Right atrium auricular region (tissue), 2 donors: Measurements from ENCODE around the gene PIK3CG. TPM values are rescaled to one million over a fixed set of nuclear protein-coding genes. Genes with fewer than 3 reads are reported as not detected.
"Not testable (repeated sequence)": the region's sequence is repeated elsewhere in the genome, so short reads cannot be mapped to it uniquely, and the experiment has no call there.

Experiments used
- DNase-seq: peaks from one replicate; pipeline ENCODE4 v3.0.0-alpha.2; 2019; ENCODE audit warnings: low spot score
- H3K27ac ChIP-seq, 2 donors: fragments of 200-600 bp; sonication (generic); 1 replicate in 1 of 2; 2 replicates in 1 of 2; pipeline ENCODE4 v1.5.1; 2016 to 2019
- H3K27me3 ChIP-seq, 2 donors: fragments of 200-600 bp; sonication (generic); one replicate each; pipeline versions ENCODE4 v1.5.1 to v1.6.0; 2017 to 2019
- H3K36me3 ChIP-seq: fragments of 200-600 bp; sonication (generic); one replicate; pipeline ENCODE4 v1.5.1; 2016
- H3K4me1 ChIP-seq, 2 donors: fragments of 200-600 bp; sonication (generic); one replicate each; pipeline versions ENCODE4 v1.5.1 to v1.6.0; 2017 to 2019
- H3K4me3 ChIP-seq, 2 donors: fragments of 200-600 bp; sonication (generic); 1 replicate in 1 of 2; 2 replicates in 1 of 2; pipeline ENCODE4 v1.5.1; 2017 to 2019; ENCODE audit warnings: mild to moderate bottlenecking in 1 of 2, moderate library complexity in 1 of 2
- H3K9me3 ChIP-seq, 2 donors: fragments of 200-600 bp; sonication (generic); one replicate each; pipeline ENCODE4 v1.5.1; 2019
- total RNA-seq, 2 donors: library from RNA; depleted of rRNA; stranded (reverse); fragments of >200 nt; gene quantifications; one replicate each; pipeline ENCODE4 v1.1.0, GENCODE V29; 2016
- TF ChIP-seq, protein P1 (sequence below), 2 donors: fragments of 200-600 bp; sonication (generic); IDR thresholded peaks; one replicate each; pipeline ENCODE4 v1.5.1; 2019; ENCODE audit warnings: antibody characterized with exemption in 2 of 2

The PIK3CG gene
- total RNA-seq, 2 donors from 2014 or later, result 0.82 to 3.0 TPM

DNA sequence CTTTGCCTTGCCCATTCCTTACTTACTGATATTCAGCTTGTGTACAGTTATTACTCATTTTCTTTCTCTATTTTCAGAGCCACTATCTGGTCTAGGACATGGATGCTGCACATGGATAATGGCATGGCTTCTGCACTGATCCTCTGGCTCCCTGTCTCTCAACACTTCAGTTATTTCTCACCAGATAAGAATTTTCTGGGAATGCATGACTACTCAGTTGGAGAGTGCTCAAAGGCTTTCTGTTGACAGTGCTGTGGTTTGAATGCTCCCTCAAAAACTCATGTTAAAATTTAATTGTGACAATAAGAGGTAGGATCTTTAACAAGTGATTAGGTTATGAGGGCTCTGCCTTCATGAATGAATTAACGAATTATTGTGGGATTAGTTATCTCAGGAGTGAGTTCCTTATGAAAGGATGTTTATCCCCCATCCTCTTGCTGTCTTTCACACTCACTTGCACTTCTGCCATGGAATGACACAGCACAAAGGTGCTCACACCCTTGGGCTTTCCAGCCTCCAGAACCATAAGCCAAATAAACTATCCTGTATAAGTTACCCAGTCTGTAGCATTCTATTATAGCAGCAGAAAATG, 16.1 kb upstream of the PIK3CG start:
- Histone ChIP-seq H3K27ac (no peak overlapping the region), H3K4me1 (no peaks in the 10 kb centered on the region), H3K36me3 (no peaks in the 10 kb centered on the region), H3K4me3 (no peak overlapping the region), H3K27me3 (no peaks in the 10 kb centered on the region), H3K9me3 (no peaks in the 10 kb centered on the region)
- TF ChIP-seq, protein P1, sequence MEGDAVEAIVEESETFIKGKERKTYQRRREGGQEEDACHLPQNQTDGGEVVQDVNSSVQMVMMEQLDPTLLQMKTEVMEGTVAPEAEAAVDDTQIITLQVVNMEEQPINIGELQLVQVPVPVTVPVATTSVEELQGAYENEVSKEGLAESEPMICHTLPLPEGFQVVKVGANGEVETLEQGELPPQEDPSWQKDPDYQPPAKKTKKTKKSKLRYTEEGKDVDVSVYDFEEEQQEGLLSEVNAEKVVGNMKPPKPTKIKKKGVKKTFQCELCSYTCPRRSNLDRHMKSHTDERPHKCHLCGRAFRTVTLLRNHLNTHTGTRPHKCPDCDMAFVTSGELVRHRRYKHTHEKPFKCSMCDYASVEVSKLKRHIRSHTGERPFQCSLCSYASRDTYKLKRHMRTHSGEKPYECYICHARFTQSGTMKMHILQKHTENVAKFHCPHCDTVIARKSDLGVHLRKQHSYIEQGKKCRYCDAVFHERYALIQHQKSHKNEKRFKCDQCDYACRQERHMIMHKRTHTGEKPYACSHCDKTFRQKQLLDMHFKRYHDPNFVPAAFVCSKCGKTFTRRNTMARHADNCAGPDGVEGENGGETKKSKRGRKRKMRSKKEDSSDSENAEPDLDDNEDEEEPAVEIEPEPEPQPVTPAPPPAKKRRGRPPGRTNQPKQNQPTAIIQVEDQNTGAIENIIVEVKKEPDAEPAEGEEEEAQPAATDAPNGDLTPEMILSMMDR (IDR thresholded peaks at IDR 0.05), result no peak
- no peak for DNase-seq

DNA sequence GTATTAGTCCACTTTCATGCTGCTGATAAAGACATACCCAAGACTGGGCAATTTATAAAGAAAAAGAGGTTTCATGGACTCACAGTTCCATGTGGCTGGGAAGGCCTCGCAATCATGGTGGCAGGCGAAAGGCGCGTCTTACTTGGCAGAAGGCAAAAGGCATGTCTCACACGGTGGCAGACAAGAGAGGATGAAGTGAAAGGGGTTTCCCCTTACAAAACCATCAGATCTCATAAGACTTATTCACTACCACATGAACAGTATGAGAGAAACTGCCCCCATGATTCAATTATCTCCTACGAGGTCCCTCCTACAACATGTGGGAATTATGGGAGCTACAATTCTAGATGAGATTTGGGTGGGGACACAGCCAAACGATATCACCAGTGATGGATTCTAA, 13.4 kb upstream of the PIK3CG start:
- not testable (repeated sequence) for H3K27ac ChIP-seq, H3K9me3 ChIP-seq, H3K4me1 ChIP-seq, H3K27me3 ChIP-seq, DNase-seq, H3K4me3 ChIP-seq, H3K36me3 ChIP-seq

DNA sequence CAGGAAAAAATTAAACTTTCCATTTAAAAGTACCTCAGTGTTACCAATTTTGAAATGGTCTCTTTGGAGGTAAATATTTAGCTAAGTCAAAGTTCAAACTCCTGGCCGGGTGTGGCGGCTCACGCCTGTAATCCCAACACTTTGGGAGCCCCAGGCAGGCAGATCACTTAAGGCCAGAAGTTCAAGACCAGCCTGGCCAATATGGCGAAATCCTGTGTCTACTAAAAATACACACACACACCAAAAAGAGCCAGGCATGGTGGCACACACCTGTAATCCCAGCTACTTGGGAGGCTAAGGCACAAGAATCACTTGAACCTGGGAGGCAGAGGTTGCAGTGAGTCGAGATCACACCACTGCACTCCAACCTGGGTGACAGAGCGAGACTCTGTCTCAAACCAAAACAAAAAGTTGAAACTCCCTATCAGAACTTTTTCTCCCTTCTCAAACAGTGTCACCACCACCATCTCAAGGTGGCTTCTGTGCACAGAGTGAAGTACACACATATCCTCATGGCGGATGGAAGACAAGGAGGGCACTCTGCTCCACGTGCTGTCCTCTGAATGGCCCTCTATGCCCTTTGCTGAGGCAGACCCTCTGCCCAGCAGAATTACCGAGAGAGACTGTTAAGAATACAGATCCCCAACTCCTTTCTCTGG, 11.7 kb upstream of the PIK3CG start:
- no peak overlapping the region for H3K27ac ChIP-seq
- TF ChIP-seq, protein P1 (IDR thresholded peaks at IDR 0.05), result no peak

DNA sequence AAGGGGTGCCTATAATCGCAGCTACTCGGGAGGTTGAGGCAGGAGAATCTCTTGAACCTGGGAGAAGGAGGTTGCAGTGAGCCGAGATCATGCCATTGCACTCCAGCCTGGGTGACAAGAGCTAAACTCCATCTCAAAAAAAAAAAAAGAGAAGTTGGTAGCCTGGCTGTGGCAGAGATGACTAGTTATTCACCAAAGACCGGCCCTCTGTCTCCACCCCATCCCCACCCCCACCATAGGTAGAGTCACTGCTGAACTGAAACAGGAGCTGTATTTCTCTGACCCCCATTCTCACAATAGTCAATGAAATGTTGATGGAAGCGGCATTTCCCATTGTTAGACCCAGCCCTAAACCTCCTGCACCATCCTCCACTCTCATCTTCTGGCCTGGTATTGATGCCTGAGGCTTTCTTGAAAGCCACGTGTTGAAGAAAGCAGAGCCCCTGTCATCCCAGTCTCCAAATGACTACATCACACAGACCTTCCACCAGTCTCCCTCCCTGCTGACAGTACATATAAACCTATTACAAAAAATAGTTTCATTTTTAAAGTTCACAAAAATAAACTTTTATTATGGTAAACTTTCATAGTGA, 9.4 kb upstream of the PIK3CG start:
- H3K36me3 ChIP-seq, result no peaks in the 10 kb centered on the region
- H3K4me1 ChIP-seq, result peaks cover 0 to 10% of the 10 kb centered on the region in 2 donors
- TF ChIP-seq, protein P1 (IDR thresholded peaks at IDR 0.05), result no peak
- H3K27ac ChIP-seq, result no peak overlapping the region
- DNase-seq, result no peak
- peaks cover 0 to 6% of the 10 kb centered on the region in 2 donors for H3K9me3 ChIP-seq
- H3K27me3 ChIP-seq, result no peaks in the 10 kb centered on the region
- no peak overlapping the region for H3K4me3 ChIP-seq

More for the DNA sequence above, 11.7 kb upstream of the PIK3CG start:
- Histone ChIP-seq H3K27me3 (no peaks in the 10 kb centered on the region), H3K9me3 (peaks cover 0 to 3% of the 10 kb centered on the region in 2 donors), H3K4me3 (no peak overlapping the region), H3K36me3 (no peaks in the 10 kb centered on the region), H3K4me1 (no peaks in the 10 kb centered on the region)
- DNase-seq, result no peak

DNA sequence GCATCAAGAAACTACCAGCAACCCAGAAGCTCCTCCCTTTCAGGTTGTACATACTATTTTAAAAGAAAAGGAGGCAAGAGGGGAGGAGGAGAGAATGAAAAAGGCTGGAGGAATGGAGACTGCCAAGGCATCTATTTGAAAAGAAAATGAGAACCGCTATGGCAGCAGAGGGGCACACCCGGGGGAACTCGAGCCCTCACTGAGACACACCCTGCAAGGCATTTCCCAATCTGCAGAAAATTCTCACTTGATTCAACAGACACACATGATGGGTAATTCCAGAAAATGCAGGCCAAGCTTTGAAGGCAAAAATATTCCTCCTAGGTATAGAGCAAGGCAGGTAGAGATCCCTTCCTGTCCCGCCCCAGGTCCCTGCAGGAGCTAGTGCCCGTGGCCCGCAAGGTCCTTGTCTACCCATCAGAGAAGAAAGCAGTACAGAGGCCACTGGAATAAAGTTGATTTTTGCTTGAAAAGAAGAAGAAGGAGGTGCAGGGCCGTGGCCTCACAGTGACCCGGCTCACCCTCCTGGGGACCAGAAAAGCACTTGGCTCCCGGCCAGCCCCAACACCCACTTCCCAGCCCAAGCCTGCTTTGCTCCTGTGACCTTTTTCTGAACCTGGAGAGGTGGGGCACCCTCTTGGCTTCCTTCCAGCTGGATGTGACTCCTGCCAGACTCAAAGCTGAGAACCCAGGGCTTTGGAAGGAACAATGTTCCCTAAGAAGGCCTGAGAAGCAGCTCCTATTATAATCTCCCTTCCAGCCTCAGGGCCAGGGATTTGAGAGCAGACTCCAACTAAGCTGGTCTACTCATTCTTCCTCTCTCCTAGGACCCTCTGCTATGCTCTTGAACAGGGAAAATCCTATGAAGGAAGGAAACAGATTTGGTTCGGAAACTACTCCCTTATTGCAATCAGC, 6.2 kb upstream of the PIK3CG start:
- Histone ChIP-seq H3K27me3 (no peaks in the 10 kb centered on the region), H3K27ac (no peak overlapping the region), H3K36me3 (no peaks in the 10 kb centered on the region), H3K9me3 (peaks cover 0 to 6% of the 10 kb centered on the region in 2 donors), H3K4me3 (no peak overlapping the region), H3K4me1 (peaks cover 0 to 10% of the 10 kb centered on the region in 2 donors)
- TF ChIP-seq, protein P1 (IDR thresholded peaks at IDR 0.05), result no peak
- no peak for DNase-seq
